Loucy (cell line): ENCODE measurements around the gene MVD.

Experiments used
- H2AFZ ChIP-seq: fragments of 200-600 bp; sonication (generic); 2 replicates; pipeline ENCODE4 v1.6.0; 2016; ENCODE audit warnings: antibody characterized with exemption, mild to moderate bottlenecking, low read length, moderate library complexity
- H3F3A ChIP-seq: fragments of 200-600 bp; 2 replicates; pipeline ENCODE4 v1.6.0; 2016; ENCODE audit warnings: antibody characterized with exemption, low read depth, mild to moderate bottlenecking
- H3K27me3 ChIP-seq: fragments of 200-600 bp; sonication (generic); 2 replicates; pipeline ENCODE4 v1.6.1; 2014; ENCODE audit warnings: low read length, mild to moderate bottlenecking; ENCODE audit not compliant: insufficient read depth, poor library complexity, severe bottlenecking
- H3K36me3 ChIP-seq: fragments of 200-600 bp; sonication (generic); 2 replicates; pipeline ENCODE4 v1.6.1; 2016; ENCODE audit warnings: low read length; ENCODE audit not compliant: insufficient read depth
- H3K4me1 ChIP-seq: fragments of 200-600 bp; sonication (generic); 2 replicates; pipeline ENCODE4 v1.5.1; 2014; ENCODE audit warnings: low read length, mild to moderate bottlenecking; ENCODE audit not compliant: insufficient read depth, poor library complexity, severe bottlenecking
- H3K4me2 ChIP-seq: fragments of 200-600 bp; sonication (generic); 2 replicates; pipeline ENCODE4 v1.6.0; 2014; ENCODE audit warnings: antibody characterized with exemption, low read length, low read depth, mild to moderate bottlenecking; ENCODE audit not compliant: poor library complexity, severe bottlenecking
- H3K4me3 ChIP-seq: fragments of 200-600 bp; sonication (generic); 2 replicates; pipeline ENCODE4 v1.5.1; 2014; ENCODE audit warnings: low read length, mild to moderate bottlenecking, mixed read lengths; ENCODE audit not compliant: poor library complexity, severe bottlenecking
- H3K79me2 ChIP-seq: fragments of 200-600 bp; sonication (generic); 2 replicates; pipeline ENCODE4 v1.6.1; 2014; ENCODE audit warnings: low read length; ENCODE audit not compliant: insufficient read depth
- H3K9ac ChIP-seq: fragments of 200-600 bp; sonication (generic); 2 replicates; pipeline ENCODE4 v1.6.0; 2014; ENCODE audit warnings: mild to moderate bottlenecking, low read depth, low read length, moderate library complexity; ENCODE audit not compliant: poor library complexity, severe bottlenecking
- H3K9me2 ChIP-seq: fragments of 200-600 bp; sonication (generic); replicated peaks from 2 replicates; pipeline ENCODE4 v1.6.1; 2016; ENCODE audit warnings: low read depth, low read length, mixed read lengths
- H3K9me3 ChIP-seq: fragments of 200-600 bp; sonication (generic); 2 replicates; pipeline ENCODE4 v1.6.1; 2014; ENCODE audit warnings: mild to moderate bottlenecking, antibody characterized with exemption, low read length, low read depth; ENCODE audit not compliant: insufficient read depth
- H4K20me1 ChIP-seq: fragments of 200-600 bp; sonication (generic); 2 replicates; pipeline ENCODE4 v1.6.0; 2014; ENCODE audit warnings: antibody characterized with exemption, low read length, mild to moderate bottlenecking; ENCODE audit not compliant: insufficient read depth, poor library complexity, severe bottlenecking
- EZH2phosphoT487 ChIP-seq: fragments of 200-600 bp; IDR thresholded peaks from 2 replicates; pipeline ENCODE4 v1.6.1; 2018; ENCODE audit warnings: antibody characterized with exemption, mild to moderate bottlenecking, moderate library complexity, borderline replicate concordance
- TF ChIP-seq, protein P1 (sequence below): fragments of 200-600 bp; sonication (generic); conservative IDR thresholded peaks from 2 replicates; pipeline ENCODE4 v1.5.1; 2014; ENCODE audit warnings: mild to moderate bottlenecking, antibody characterized with exemption, low read length

Gene MVD

DNA sequence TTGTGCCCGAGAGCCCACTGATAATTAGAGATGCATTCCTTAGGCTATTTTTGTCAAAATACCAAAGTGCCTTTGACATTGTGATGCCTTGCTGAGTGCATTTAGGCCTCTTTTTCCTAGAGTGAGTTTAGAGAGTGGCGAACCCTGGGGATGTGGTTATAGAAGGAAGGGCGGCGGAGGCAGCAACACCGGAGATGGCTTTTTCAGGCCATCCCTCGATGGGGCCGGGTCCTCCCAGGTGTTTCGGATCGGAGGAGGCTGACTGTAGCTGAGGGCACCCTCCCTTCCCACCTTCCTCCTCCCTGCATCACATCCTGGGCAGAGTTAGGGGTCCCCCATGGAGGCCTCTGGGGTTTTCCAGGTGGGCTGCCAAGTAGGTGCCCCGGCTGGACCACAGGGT is 30.0 kb upstream of the MVD start:
- Histone ChIP-seq H3K4me1 (no peaks in the 10 kb centered on the region), H3F3A (no peaks in the 10 kb centered on the region), H2AFZ (no peak overlapping the region), H3K4me2 (no peak overlapping the region), H3K9ac (no peak overlapping the region), H3K9me2 (no peaks in the 10 kb centered on the region), H3K27me3 (no peaks in the 10 kb centered on the region), H3K9me3 (no peaks in the 10 kb centered on the region), H3K79me2 (no peaks in the 10 kb centered on the region), H3K4me3 (no peak overlapping the region), H4K20me1 (no peaks in the 10 kb centered on the region), H3K36me3 (no peaks in the 10 kb centered on the region)
- TF ChIP-seq, protein P1, sequence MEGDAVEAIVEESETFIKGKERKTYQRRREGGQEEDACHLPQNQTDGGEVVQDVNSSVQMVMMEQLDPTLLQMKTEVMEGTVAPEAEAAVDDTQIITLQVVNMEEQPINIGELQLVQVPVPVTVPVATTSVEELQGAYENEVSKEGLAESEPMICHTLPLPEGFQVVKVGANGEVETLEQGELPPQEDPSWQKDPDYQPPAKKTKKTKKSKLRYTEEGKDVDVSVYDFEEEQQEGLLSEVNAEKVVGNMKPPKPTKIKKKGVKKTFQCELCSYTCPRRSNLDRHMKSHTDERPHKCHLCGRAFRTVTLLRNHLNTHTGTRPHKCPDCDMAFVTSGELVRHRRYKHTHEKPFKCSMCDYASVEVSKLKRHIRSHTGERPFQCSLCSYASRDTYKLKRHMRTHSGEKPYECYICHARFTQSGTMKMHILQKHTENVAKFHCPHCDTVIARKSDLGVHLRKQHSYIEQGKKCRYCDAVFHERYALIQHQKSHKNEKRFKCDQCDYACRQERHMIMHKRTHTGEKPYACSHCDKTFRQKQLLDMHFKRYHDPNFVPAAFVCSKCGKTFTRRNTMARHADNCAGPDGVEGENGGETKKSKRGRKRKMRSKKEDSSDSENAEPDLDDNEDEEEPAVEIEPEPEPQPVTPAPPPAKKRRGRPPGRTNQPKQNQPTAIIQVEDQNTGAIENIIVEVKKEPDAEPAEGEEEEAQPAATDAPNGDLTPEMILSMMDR: no peak
- no peak for TF ChIP-seq EZH2phosphoT487

DNA sequence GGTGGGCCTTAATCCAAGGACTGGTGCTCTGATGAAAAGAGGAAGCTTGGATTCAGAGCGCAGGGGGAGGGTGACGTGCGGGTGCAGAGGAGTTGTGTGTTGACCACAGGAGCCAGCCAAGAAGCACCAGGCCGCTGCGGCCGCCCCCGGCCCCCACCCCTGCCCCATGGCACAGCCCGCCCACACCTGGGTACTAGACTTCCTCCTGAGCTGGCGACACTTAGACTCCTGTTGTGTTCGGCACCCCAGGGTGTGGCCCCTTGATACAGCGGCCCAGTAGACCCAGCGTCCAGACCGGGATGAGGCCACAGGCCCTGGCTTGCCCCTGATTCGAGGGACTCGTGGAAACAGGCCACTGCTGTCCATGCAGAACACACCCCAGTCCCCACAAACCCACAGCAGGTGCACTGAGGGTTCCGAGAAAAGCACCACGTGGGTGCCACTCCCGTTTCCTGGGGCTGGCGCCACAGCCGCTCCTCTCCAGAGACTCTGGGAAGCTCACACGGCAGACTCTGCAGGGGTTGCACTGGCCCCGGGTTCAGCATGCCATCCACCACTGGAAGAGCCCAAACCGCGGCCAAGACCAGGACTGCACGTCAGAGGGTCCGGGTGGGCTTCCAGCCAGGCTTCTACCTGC is 29.2 kb upstream of the MVD start:
- no peaks in the 10 kb centered on the region for H3K79me2 ChIP-seq
- no peaks in the 10 kb centered on the region for H3K9me2 ChIP-seq
- H2AFZ ChIP-seq: no peak overlapping the region
- no peak overlapping the region for H3K4me3 ChIP-seq
- no peaks in the 10 kb centered on the region for H3K4me1 ChIP-seq
- no peaks in the 10 kb centered on the region for H3K36me3 ChIP-seq
- no peaks in the 10 kb centered on the region for H3K9me3 ChIP-seq
- H3K27me3 ChIP-seq: no peaks in the 10 kb centered on the region
- no peak for TF ChIP-seq EZH2phosphoT487
- TF ChIP-seq, protein P1: no peak
- H4K20me1 ChIP-seq: no peaks in the 10 kb centered on the region
- no peak overlapping the region for H3K4me2 ChIP-seq
- no peak overlapping the region for H3K9ac ChIP-seq
- H3F3A ChIP-seq: no peaks in the 10 kb centered on the region

DNA sequence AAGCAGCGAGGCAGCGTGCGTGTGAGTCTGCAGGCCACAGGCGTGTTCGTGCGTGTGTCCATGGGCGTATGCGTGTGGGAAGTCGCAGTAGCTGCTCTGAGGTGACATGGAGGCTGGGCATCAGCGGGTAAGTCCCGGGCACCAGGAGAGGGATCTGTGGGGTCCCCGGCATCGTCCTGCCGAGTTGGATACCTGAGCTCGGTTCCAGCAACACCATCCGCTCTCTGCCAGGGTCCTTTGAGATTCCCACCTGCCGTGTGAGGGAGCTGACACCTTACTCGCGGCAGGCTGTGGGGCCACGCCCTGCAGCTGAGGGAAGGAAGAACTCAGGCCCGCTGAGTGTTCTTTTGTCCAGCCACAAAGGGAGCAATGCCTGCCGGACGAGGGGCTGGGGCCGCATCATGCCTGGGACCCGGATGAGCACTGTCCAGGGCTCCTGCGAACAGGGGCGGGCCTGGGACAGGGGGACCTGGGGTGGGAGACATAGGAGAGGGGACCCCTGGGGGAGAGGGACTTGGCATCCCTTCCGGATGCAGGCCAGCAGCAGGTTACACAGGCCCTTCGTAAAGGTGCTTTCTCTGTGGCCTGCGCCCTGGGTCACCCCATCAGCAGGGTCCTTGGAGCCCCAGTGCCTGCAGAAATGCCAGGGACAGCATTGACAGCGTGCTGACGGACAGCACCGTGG is 28.4 kb upstream of the MVD start:
- Histone ChIP-seq H4K20me1 (no peaks in the 10 kb centered on the region), H3K9ac (no peak overlapping the region), H3K27me3 (no peaks in the 10 kb centered on the region), H3K9me2 (no peaks in the 10 kb centered on the region), H3K79me2 (no peaks in the 10 kb centered on the region), H3K4me3 (no peak overlapping the region), H3K9me3 (no peaks in the 10 kb centered on the region), H2AFZ (no peak overlapping the region), H3F3A (no peaks in the 10 kb centered on the region), H3K4me2 (no peak overlapping the region), H3K36me3 (no peaks in the 10 kb centered on the region), H3K4me1 (no peaks in the 10 kb centered on the region)
- TF ChIP-seq, protein P1: no peak
- TF ChIP-seq EZH2phosphoT487: no peak
